ENCODE measurements around the gene ADAMTS9. TPM values are rescaled to one million over a fixed set of nuclear protein-coding genes. Genes with fewer than 3 reads are reported as not detected.

The ADAMTS9 gene
- total RNA-seq, 1 experiment from 2014 or later, result 1.8 TPM

- no peak overlapping the region for H3K4me3 Mint-ChIP-seq (ENCODE audit: unreplicated experiment)
- BruUV-seq (replicated peaks), result no TSS peak
- no peaks in the 10 kb centered on the region for H3K27me3 Mint-ChIP-seq (ENCODE audit: insufficient read depth, unreplicated experiment)
- no peak overlapping the region for H3K27ac Mint-ChIP-seq (ENCODE audit: low read depth, unreplicated experiment)
- POLR2A ChIA-PET, result no interaction called here
- peaks cover 3% of the 10 kb centered on the region for H3K4me1 Mint-ChIP-seq (ENCODE audit: insufficient read depth, unreplicated experiment)
- no peak for TF ChIP-seq CTCF (IDR thresholded peaks at IDR 0.05; ENCODE audit: unreplicated experiment)
- no peaks in the 10 kb centered on the region for H3K36me3 Mint-ChIP-seq (ENCODE audit: insufficient read depth, unreplicated experiment)
- no peaks in the 10 kb centered on the region for H3K9me3 Mint-ChIP-seq (ENCODE audit: unreplicated experiment)
- intact Hi-C loops (cut with micrococcal nuclease), result no loop called here
- CTCF ChIA-PET, result no interaction called here
- DNase-seq (ENCODE audit: unreplicated experiment), result no peak
Observed at GRCh38 chr3:64645243-64645642, 42.6 kb downstream of the ADAMTS9 start.

DNA sequence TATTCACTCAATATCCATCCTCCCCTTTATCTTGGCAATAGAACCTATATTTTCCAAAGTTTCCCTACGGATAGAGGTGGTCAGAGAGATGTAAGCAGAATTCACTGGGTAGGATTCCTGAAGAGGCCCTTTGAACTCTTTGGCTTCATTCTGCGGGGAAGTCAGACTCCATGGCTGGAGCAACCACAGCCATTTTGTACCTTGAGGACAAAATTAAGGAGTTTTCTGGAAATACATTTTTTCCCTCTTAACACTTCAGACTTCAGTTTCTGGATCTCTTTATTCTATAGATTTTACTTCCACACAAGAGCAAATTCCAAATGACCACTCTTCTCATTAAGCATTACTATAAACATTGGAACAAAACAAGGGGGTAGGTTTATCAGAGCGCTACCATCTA lies 43.3 kb downstream of the ADAMTS9 start:
- POLR2A ChIA-PET, result no interaction called here
- Mint-ChIP-seq H3K4me3 (ENCODE audit: unreplicated experiment) (no peak overlapping the region), H3K36me3 (ENCODE audit: insufficient read depth, unreplicated experiment) (no peaks in the 10 kb centered on the region), H3K27ac (ENCODE audit: low read depth, unreplicated experiment) (no peak overlapping the region), H3K4me1 (ENCODE audit: insufficient read depth, unreplicated experiment) (no peaks in the 10 kb centered on the region), H3K9me3 (ENCODE audit: unreplicated experiment) (no peaks in the 10 kb centered on the region), H3K27me3 (ENCODE audit: insufficient read depth, unreplicated experiment) (no peaks in the 10 kb centered on the region)
- intact Hi-C loops (cut with micrococcal nuclease), result no loop called here
- no peak for DNase-seq (ENCODE audit: unreplicated experiment)
- no TSS peak for BruUV-seq (replicated peaks)
- TF ChIP-seq CTCF (IDR thresholded peaks at IDR 0.05; ENCODE audit: unreplicated experiment), result no peak
- CTCF ChIA-PET, result no interaction called here

GRCh38 chr3:64642327-64643151 lies 45.3 kb downstream of the ADAMTS9 start:
- Mint-ChIP-seq H3K4me1 (ENCODE audit: insufficient read depth, unreplicated experiment) (no peaks in the 10 kb centered on the region), H3K36me3 (ENCODE audit: insufficient read depth, unreplicated experiment) (no peaks in the 10 kb centered on the region), H3K27me3 (ENCODE audit: insufficient read depth, unreplicated experiment) (no peaks in the 10 kb centered on the region), H3K27ac (ENCODE audit: low read depth, unreplicated experiment) (no peak overlapping the region), H3K9me3 (ENCODE audit: unreplicated experiment) (no peaks in the 10 kb centered on the region), H3K4me3 (ENCODE audit: unreplicated experiment) (no peak overlapping the region)
- TF ChIP-seq CTCF (IDR thresholded peaks at IDR 0.05; ENCODE audit: unreplicated experiment), result no peak
- intact Hi-C loops (cut with micrococcal nuclease), result no loop called here
- DNase-seq (ENCODE audit: unreplicated experiment), result no peak
- no TSS peak for BruUV-seq (replicated peaks)
- ChIA-PET POLR2A (no interaction called here), CTCF (interaction anchor here (0.6 to 0.7 kb wide), 3 partner anchors 12 to 381 kb away, joined by 3 to 4 read pairs (median 3); no protein-coding TSS in a partner anchor)

DNA sequence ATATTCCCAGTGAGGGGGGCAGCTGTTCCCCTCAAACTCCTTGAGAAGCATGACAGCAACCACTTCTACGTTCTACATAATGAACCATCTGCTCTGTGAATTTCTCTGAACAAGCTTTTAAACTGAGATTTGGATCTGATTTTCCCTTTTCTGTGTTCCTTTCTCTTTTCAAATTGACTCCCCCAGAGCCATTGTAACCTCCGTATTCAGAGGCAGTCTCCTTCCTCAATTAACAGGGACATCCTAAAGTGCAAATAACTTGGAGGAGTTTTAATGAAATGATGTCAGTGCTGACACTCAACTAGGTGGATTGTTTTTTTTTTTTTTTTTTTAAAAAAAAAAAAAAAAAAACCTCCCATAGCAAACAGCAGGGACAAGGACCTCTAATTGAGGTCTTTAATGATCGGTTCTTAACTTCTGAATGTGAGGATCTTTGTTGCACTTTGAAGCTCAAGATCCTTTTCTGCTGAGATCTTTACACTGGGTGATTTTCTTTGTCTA lies 48.8 kb downstream of the ADAMTS9 start:
- H3K36me3 Mint-ChIP-seq (ENCODE audit: insufficient read depth, unreplicated experiment), result no peaks in the 10 kb centered on the region
- H3K27me3 Mint-ChIP-seq (ENCODE audit: insufficient read depth, unreplicated experiment), result no peaks in the 10 kb centered on the region
- no peak for DNase-seq (ENCODE audit: unreplicated experiment)
- ChIA-PET CTCF (interaction anchor here (0.6 to 1.2 kb wide), 4 partner anchors 37 to 1386 kb away, joined by 3 to 4 read pairs (median 3); no protein-coding TSS in a partner anchor), POLR2A (interaction anchor here (0.7 kb wide), 1 partner anchor 407 kb away, joined by 3 read pairs; no protein-coding TSS in a partner anchor)
- no peak overlapping the region for H3K27ac Mint-ChIP-seq (ENCODE audit: low read depth, unreplicated experiment)
- H3K4me1 Mint-ChIP-seq (ENCODE audit: insufficient read depth, unreplicated experiment), result no peaks in the 10 kb centered on the region
- H3K4me3 Mint-ChIP-seq (ENCODE audit: unreplicated experiment), result no peak overlapping the region
- no TSS peak for BruUV-seq (replicated peaks)
- no peak for TF ChIP-seq CTCF (IDR thresholded peaks at IDR 0.05; ENCODE audit: unreplicated experiment)
- intact Hi-C loops (cut with micrococcal nuclease), result no loop called here
- H3K9me3 Mint-ChIP-seq (ENCODE audit: unreplicated experiment), result no peaks in the 10 kb centered on the region

Data from MCF 10A (cell line).